RCC 7860 (cell line): ENCODE data around the gene IL22.

Experiments used
- DNase-seq: peaks from one replicate; pipeline ENCODE4 v3.0.0-alpha.2; 2015; ENCODE audit warnings: low spot score
- FAIRE-seq: peaks from 2 replicates; lab custom pipeline; 2012; peaks lifted over from hg19 to GRCh38; lab: Jason Lieb, UNC

The IL22 gene

GRCh38 chr12:68253504-68253903, at the start of gene IL22:
Gene IL22 (minus strand): TSS chr12:68253604. CDS start chr12:68253448, 156 bp downstream.
- DNase-seq (no peak), FAIRE-seq (no peak)

GRCh38 chr12:68297929-68298328, 44.5 kb upstream of the IL22 start:
- no peak for DNase-seq
- no peak for FAIRE-seq

- DNase-seq: no peak
- FAIRE-seq: no peak
Measured at GRCh38 chr12:68294251-68294650, 40.8 kb upstream of the IL22 start.

GRCh38 chr12:68293347-68293746, 39.9 kb upstream of the IL22 start:
- FAIRE-seq (no peak), DNase-seq (no peak)

- no peak for DNase-seq
- FAIRE-seq: no peak
Measured at GRCh38 chr12:68292151-68292943, 38.9 kb upstream of the IL22 start.

- no peak for DNase-seq
- no peak for FAIRE-seq
Measured at GRCh38 chr12:68291396-68292036, 38.1 kb upstream of the IL22 start.

- no peak for FAIRE-seq
- DNase-seq: no peak
Measured at GRCh38 chr12:68290126-68290525, 36.7 kb upstream of the IL22 start.

GRCh38 chr12:68287106-68287505, 33.7 kb upstream of the IL22 start:
- DNase-seq (no peak), FAIRE-seq (no peak)

- no peak for FAIRE-seq
Measured at GRCh38 chr12:68286396-68286795, 33.0 kb upstream of the IL22 start.

GRCh38 chr12:68285541-68285940, 32.1 kb upstream of the IL22 start:
- FAIRE-seq (no peak), DNase-seq (no peak)

More at GRCh38 chr12:68286396-68286795, 33.0 kb upstream of the IL22 start:
- DNase-seq: no peak

GRCh38 chr12:68281322-68282077, 28.1 kb upstream of the IL22 start:
- FAIRE-seq (no peak), DNase-seq (no peak)

- FAIRE-seq: no peak
- DNase-seq: no peak
Measured at GRCh38 chr12:68280240-68280639, 26.8 kb upstream of the IL22 start.

GRCh38 chr12:68279227-68280054, 26.0 kb upstream of the IL22 start:
- FAIRE-seq (no peak), DNase-seq (no peak)

GRCh38 chr12:68276402-68276930, 23.1 kb upstream of the IL22 start:
- no peak for FAIRE-seq
- no peak for DNase-seq

GRCh38 chr12:68272732-68273131, 19.3 kb upstream of the IL22 start:
- FAIRE-seq (no peak), DNase-seq (no peak)

- no peak for FAIRE-seq
- DNase-seq: no peak
Measured at GRCh38 chr12:68271346-68271745, 17.9 kb upstream of the IL22 start.

- DNase-seq (no peak), FAIRE-seq (no peak)
Measured at GRCh38 chr12:68270358-68270757, 17.0 kb upstream of the IL22 start.

- DNase-seq (no peak), FAIRE-seq (no peak)
Measured at GRCh38 chr12:68269779-68270178, 16.4 kb upstream of the IL22 start.

- FAIRE-seq (no peak), DNase-seq (no peak)
Measured at GRCh38 chr12:68268967-68269366, 15.6 kb upstream of the IL22 start.

GRCh38 chr12:68267892-68268396, 14.5 kb upstream of the IL22 start:
- no peak for FAIRE-seq

More at GRCh38 chr12:68267892-68268396, 14.5 kb upstream of the IL22 start:
- DNase-seq: no peak
